Measurements from ENCODE around the gene TXNRD2. TPM values are rescaled to one million over a fixed set of nuclear protein-coding genes. Genes with fewer than 3 reads are reported as not detected.
"Not testable (repeated sequence)": the region's sequence is repeated elsewhere in the genome, so short reads cannot be mapped to it uniquely, and the experiment has no call there.

The TXNRD2 gene
- total RNA-seq, 1 experiment from 2014 or later, result 29.5 TPM

DNA sequence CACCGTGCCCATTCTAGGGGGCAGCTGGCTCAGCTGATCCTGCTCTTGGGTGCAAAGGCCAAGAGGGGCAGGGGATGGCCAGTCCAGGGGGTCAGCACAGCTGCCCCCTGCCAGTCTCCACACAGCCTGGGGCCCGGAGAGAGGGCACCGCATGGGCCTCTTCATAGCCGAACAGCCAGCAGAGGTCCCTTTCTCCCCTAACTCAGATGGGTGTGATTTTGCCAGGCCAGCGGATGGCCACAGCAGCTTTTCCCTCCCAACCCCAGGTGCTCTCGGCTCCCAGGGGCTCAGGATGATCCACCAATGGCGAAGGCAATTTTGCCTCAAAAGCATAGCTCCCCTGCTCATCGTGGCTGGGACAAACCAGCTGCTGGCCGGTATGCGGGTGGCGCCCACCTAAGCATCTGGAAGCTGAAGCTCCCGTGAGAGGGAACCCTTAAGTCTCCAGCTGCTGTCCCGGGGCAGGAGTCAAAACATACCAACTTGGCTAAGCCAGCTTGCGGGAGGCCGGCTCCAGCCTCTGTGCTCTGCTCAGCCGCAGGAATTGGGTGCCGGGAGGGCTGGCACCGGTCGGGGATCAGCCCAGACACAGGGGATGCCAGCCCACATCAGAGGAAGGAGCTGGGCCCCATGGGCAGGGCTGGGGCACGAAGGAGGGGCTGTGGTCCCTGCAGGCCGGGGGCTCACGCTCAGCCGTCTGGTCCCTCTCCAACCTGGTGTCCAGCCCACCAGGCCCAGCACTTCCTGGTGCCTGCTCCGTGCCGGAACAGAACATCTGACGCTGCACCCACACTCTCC, 56.5 kb downstream of the TXNRD2 start:
- ATAC-seq (no peak), DNase-seq (ENCODE audit: low read depth, low spot score) (no peak)
- ChIA-PET POLR2A (interaction anchor here (0.6 kb wide), 1 partner anchor 224 kb away, joined by 3 read pairs; no protein-coding TSS in a partner anchor), CTCF (interaction anchor here (0.8 kb wide), 1 partner anchor 16 kb away, joined by 3 read pairs; no protein-coding TSS in a partner anchor)
- peaks cover 28% of the 10 kb centered on the region for H3K4me1 ChIP-seq (ENCODE audit: control insufficient read depth, insufficient read depth, low read length)
- no peaks in the 10 kb centered on the region for H3K36me3 ChIP-seq (ENCODE audit: control insufficient read depth, insufficient read depth, low read length)
- TF ChIP-seq POLR2AphosphoS5 (IDR thresholded peaks at IDR 0.05; ENCODE audit: low read depth, low read length), result no peak
- TF ChIP-seq, protein P1, sequence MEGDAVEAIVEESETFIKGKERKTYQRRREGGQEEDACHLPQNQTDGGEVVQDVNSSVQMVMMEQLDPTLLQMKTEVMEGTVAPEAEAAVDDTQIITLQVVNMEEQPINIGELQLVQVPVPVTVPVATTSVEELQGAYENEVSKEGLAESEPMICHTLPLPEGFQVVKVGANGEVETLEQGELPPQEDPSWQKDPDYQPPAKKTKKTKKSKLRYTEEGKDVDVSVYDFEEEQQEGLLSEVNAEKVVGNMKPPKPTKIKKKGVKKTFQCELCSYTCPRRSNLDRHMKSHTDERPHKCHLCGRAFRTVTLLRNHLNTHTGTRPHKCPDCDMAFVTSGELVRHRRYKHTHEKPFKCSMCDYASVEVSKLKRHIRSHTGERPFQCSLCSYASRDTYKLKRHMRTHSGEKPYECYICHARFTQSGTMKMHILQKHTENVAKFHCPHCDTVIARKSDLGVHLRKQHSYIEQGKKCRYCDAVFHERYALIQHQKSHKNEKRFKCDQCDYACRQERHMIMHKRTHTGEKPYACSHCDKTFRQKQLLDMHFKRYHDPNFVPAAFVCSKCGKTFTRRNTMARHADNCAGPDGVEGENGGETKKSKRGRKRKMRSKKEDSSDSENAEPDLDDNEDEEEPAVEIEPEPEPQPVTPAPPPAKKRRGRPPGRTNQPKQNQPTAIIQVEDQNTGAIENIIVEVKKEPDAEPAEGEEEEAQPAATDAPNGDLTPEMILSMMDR (IDR thresholded peaks at IDR 0.05), result no peak
- TF ChIP-seq, protein P2, sequence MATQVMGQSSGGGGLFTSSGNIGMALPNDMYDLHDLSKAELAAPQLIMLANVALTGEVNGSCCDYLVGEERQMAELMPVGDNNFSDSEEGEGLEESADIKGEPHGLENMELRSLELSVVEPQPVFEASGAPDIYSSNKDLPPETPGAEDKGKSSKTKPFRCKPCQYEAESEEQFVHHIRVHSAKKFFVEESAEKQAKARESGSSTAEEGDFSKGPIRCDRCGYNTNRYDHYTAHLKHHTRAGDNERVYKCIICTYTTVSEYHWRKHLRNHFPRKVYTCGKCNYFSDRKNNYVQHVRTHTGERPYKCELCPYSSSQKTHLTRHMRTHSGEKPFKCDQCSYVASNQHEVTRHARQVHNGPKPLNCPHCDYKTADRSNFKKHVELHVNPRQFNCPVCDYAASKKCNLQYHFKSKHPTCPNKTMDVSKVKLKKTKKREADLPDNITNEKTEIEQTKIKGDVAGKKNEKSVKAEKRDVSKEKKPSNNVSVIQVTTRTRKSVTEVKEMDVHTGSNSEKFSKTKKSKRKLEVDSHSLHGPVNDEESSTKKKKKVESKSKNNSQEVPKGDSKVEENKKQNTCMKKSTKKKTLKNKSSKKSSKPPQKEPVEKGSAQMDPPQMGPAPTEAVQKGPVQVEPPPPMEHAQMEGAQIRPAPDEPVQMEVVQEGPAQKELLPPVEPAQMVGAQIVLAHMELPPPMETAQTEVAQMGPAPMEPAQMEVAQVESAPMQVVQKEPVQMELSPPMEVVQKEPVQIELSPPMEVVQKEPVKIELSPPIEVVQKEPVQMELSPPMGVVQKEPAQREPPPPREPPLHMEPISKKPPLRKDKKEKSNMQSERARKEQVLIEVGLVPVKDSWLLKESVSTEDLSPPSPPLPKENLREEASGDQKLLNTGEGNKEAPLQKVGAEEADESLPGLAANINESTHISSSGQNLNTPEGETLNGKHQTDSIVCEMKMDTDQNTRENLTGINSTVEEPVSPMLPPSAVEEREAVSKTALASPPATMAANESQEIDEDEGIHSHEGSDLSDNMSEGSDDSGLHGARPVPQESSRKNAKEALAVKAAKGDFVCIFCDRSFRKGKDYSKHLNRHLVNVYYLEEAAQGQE (IDR thresholded peaks at IDR 0.05; ENCODE audit: insufficient read depth in 1 of 2, low read depth in 2 of 2, low read length in 1 of 2), result no peak
- TF ChIP-seq TCF7L2 (IDR thresholded peaks at IDR 0.05; ENCODE audit: low read depth, low read length), result no peak
- no peak for TF ChIP-seq SIN3A (IDR thresholded peaks at IDR 0.05; ENCODE audit: borderline replicate concordance, insufficient read depth, low read depth, low read length)
- intact Hi-C loops (cut with micrococcal nuclease; ENCODE audit: unreplicated experiment) (no loop called here), in situ Hi-C loops (cut with HindIII; ENCODE audit: low pct_unique_long_range_greater_than_20kb, low sequenced_read_pairs) (no loop called here)
- H3K4me3 ChIP-seq (ENCODE audit: low read depth in 2 of 2, low read length in 2 of 2), result no peak overlapping the region
- peak overlapping the region; percentile 57 for H3K27ac ChIP-seq (ENCODE audit: low read length)
- no TSS peak for BruUV-seq (replicated peaks)
- no peaks in the 10 kb centered on the region for H3K9me3 ChIP-seq (ENCODE audit: control insufficient read depth, insufficient read depth, low read depth, low read length)
- H3K27me3 ChIP-seq (ENCODE audit: control insufficient read depth, insufficient read depth, low read length), result no peaks in the 10 kb centered on the region

DNA sequence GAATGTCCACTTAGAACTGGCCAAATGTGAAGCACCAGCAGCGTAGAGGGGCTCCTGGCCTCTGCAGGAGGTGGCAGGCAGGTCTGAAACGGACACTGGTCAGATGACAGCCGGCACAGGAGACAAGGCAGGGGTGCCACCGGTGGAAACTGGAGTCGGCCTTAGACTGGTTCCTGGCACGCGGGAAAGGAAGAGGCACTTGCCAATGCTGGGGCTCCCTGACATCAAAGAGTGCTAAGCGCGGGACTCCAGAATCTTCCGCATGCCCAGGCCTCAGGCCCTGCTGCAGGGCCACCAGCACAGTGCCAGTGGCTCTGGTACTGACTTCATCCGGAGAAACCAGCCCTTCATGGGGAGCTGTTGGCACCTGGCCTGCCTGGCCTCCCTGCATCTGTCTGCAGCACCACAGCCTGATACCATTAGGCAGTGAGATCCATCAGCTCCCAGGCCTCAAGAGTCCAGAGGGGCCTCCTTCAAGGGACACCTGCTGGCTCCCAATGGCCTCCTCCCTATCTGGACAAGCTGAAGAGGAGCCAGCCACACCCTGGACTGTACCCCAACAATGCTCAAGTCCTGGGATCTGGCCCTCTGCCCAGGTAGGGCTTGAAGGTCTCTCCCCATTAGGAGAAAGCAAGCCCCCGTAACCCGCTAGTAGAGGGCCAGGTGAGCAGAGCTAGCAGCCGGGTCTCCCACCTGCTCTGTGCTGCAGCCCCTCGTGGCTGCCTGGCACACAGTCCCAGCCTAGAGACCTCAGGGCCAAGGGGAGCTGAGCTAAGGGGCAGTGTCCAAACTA, 57.3 kb downstream of the TXNRD2 start:
- DNase-seq (ENCODE audit: low read depth, low spot score), result no peak
- CTCF ChIA-PET, result no interaction called here
- BruUV-seq (replicated peaks), result no TSS peak
- Histone ChIP-seq H3K4me1 (ENCODE audit: control insufficient read depth, insufficient read depth, low read length) (peaks cover 34% of the 10 kb centered on the region), H3K27me3 (ENCODE audit: control insufficient read depth, insufficient read depth, low read length) (no peaks in the 10 kb centered on the region), H3K4me3 (ENCODE audit: low read depth in 2 of 2, low read length in 2 of 2) (no peak overlapping the region), H3K9me3 (ENCODE audit: control insufficient read depth, insufficient read depth, low read depth, low read length) (no peaks in the 10 kb centered on the region), H3K27ac (ENCODE audit: low read length) (peak overlapping the region; percentile 57), H3K36me3 (ENCODE audit: control insufficient read depth, insufficient read depth, low read length) (no peaks in the 10 kb centered on the region)
- no peak for TF ChIP-seq POLR2AphosphoS5 (IDR thresholded peaks at IDR 0.05; ENCODE audit: low read depth, low read length)
- ATAC-seq, result no peak
- POLR2A ChIA-PET, result interaction anchor here (0.6 kb wide), 1 partner anchor 224 kb away, joined by 3 read pairs; no protein-coding TSS in a partner anchor
- intact Hi-C loops (cut with micrococcal nuclease; ENCODE audit: unreplicated experiment), result no loop called here
- in situ Hi-C loops (cut with HindIII; ENCODE audit: low pct_unique_long_range_greater_than_20kb, low sequenced_read_pairs), result no loop called here

DNA sequence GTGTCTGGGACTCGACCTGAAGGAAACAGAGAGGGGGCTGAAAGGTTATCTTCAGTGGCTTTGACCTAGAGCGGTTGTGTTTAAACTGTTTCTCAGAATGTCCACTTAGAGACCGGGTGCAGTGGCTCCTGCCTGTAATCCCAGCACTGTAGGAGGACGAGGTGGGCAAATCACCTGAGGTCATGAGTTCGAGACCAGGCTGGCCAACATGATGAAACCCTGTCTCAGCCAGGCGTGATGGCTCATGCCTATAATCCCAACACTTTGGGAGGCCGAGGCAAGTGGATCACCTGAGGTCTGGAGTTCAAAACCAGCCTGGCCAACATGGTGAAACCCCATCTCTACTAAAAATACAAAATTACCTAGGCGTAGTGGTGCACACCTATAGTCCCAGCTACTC, 58.2 kb downstream of the TXNRD2 start:
- intact Hi-C loops (cut with micrococcal nuclease; ENCODE audit: unreplicated experiment); BruUV-seq (replicated peaks); ATAC-seq; POLR2A ChIA-PET; H3K4me3 ChIP-seq (ENCODE audit: low read depth in 2 of 2, low read length in 2 of 2); DNase-seq (ENCODE audit: low read depth, low spot score); H3K9me3 ChIP-seq (ENCODE audit: control insufficient read depth, insufficient read depth, low read depth, low read length); CTCF ChIA-PET; in situ Hi-C loops (cut with HindIII; ENCODE audit: low pct_unique_long_range_greater_than_20kb, low sequenced_read_pairs); H3K36me3 ChIP-seq (ENCODE audit: control insufficient read depth, insufficient read depth, low read length); H3K27me3 ChIP-seq (ENCODE audit: control insufficient read depth, insufficient read depth, low read length): not testable (repeated sequence)
- Histone ChIP-seq H3K4me1 (ENCODE audit: control insufficient read depth, insufficient read depth, low read length) (peaks cover 42% of the 10 kb centered on the region), H3K27ac (ENCODE audit: low read length) (peak overlapping the region; percentile 94)

All from Panc1 (cell line).